Ovary (tissue), 3 donors: ENCODE results near the gene MFN1.

Source experiments
- EP300 ChIP-seq: sonication (generic); formaldehyde crosslinking; IDR thresholded peaks from one replicate; pipeline ENCODE4 v1.6.1; 2017; ENCODE audit warnings: antibody characterized with exemption
- POLR2A ChIP-seq: fragments of 450-650 bp; IDR thresholded peaks from one replicate; pipeline ENCODE4 v1.6.1; 2017; ENCODE audit warnings: antibody characterized with exemption, mild to moderate bottlenecking, moderate library complexity
- TF ChIP-seq, protein P1 (sequence below), 3 donors: fragments of 450-650 bp in 2 of 3; fragments of 200-600 bp in 1 of 3; IDR thresholded peaks; one replicate each; pipeline versions ENCODE4 v1.5.1 to v1.8.0; 2016 to 2022; ENCODE audit warnings: antibody characterized with exemption in 3 of 3, mild to moderate bottlenecking in 1 of 3
- donor health status: DM: no; HTN: no; CAD: no.

GRCh38 chr3:179333084-179333483 lies 14.4 kb upstream of the MFN1 start:
- TF ChIP-seq, protein P1, sequence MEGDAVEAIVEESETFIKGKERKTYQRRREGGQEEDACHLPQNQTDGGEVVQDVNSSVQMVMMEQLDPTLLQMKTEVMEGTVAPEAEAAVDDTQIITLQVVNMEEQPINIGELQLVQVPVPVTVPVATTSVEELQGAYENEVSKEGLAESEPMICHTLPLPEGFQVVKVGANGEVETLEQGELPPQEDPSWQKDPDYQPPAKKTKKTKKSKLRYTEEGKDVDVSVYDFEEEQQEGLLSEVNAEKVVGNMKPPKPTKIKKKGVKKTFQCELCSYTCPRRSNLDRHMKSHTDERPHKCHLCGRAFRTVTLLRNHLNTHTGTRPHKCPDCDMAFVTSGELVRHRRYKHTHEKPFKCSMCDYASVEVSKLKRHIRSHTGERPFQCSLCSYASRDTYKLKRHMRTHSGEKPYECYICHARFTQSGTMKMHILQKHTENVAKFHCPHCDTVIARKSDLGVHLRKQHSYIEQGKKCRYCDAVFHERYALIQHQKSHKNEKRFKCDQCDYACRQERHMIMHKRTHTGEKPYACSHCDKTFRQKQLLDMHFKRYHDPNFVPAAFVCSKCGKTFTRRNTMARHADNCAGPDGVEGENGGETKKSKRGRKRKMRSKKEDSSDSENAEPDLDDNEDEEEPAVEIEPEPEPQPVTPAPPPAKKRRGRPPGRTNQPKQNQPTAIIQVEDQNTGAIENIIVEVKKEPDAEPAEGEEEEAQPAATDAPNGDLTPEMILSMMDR (IDR thresholded peaks at IDR 0.05), result no peak
- TF ChIP-seq POLR2A, result no peak
- TF ChIP-seq EP300, result no peak
